Endothelial cell of umbilical vein (primary cell): ENCODE data around the gene AKT3. TPM values are rescaled to one million over a fixed set of nuclear protein-coding genes. Genes with fewer than 3 reads are reported as not detected.

Experiments used
- BruUV-seq: library from RNA; stranded (reverse); fragments of 400-500 nt; replicated peaks from 2 replicates; lab custom pipeline; 2021; lab: Mats Ljungman, UMichigan
- CTCF ChIA-PET: fragments of 300-600, 350-600 bp; sonication (Branson Sonifier 250); formaldehyde crosslinking; loops from one replicate; lab custom pipeline; 2021; ENCODE audit warnings: antibody characterized with exemption, inconsistent platforms; lab: Charles Lee
- POLR2A ChIA-PET: fragments of 300-600, 350-600 bp; sonication (Branson Sonifier 250); formaldehyde crosslinking; loops from one replicate; lab custom pipeline; 2021; ENCODE audit warnings: antibody characterized with exemption, inconsistent platforms; lab: Charles Lee
- DNase-seq: peaks from one replicate; pipeline ENCODE4 v3.0.0-alpha.2; 2011; ENCODE audit warnings: low read depth, low spot score
- FAIRE-seq: peaks from 2 replicates; lab custom pipeline; 2011; peaks lifted over from hg19 to GRCh38; lab: Jason Lieb, UNC
- H2AFZ ChIP-seq: 2 replicates; pipeline ENCODE4 v1.6.0; 2012; ENCODE audit warnings: low read depth, low read length, control low read depth, inconsistent platforms
- H3K27ac ChIP-seq: 2 replicates; pipeline ENCODE4 v1.5.1; 2011; ENCODE audit warnings: low read depth, mild to moderate bottlenecking, control low read depth, low read length, moderate library complexity; ENCODE audit not compliant: insufficient read depth
- H3K27me3 ChIP-seq, 2 experiments: 2 replicates each; pipeline versions ENCODE4 v1.6.0 to v1.6.1; 2011; ENCODE audit warnings: low read length in 2 of 2, mixed read lengths in 1 of 2; ENCODE audit not compliant: control insufficient read depth in 2 of 2, insufficient read depth in 2 of 2
- H3K36me3 ChIP-seq, 2 experiments: 2 replicates in 1 of 2; 3 replicates in 1 of 2; pipeline ENCODE4 v1.5.1; 2011; ENCODE audit warnings: low read length in 2 of 2, mild to moderate bottlenecking in 1 of 2, moderate library complexity in 1 of 2; ENCODE audit not compliant: control insufficient read depth in 2 of 2, insufficient read depth in 2 of 2; ENCODE audit errors: extremely low read depth in 1 of 2
- H3K4me1 ChIP-seq: 3 replicates; pipeline ENCODE4 v1.5.1; 2011; ENCODE audit warnings: mild to moderate bottlenecking, low read length; ENCODE audit not compliant: control insufficient read depth, insufficient read depth; ENCODE audit errors: extremely low read depth
- H3K4me2 ChIP-seq: 2 replicates; pipeline ENCODE4 v1.6.1; 2011; ENCODE audit warnings: low read length, control low read depth, mixed read lengths; ENCODE audit not compliant: insufficient read depth
- H3K4me3 ChIP-seq, 3 experiments: fragments of 200-600 bp in 1 of 3; sonication (generic), shearing (Covaris generic) in 1 of 3; replicated peaks in 1 of 3; 2 replicates each; pipeline ENCODE4 v1.5.1; 2011 to 2016; ENCODE audit warnings: control low read depth in 3 of 3, low read length in 3 of 3, mild to moderate bottlenecking in 2 of 3, inconsistent platforms in 1 of 3, low read depth in 1 of 3, moderate library complexity in 1 of 3; ENCODE audit not compliant: insufficient read depth in 1 of 3
- H3K79me2 ChIP-seq: 2 replicates; pipeline ENCODE4 v1.6.0; 2012; ENCODE audit warnings: low read length, inconsistent platforms; ENCODE audit not compliant: control insufficient read depth, insufficient read depth
- H3K9ac ChIP-seq: replicated peaks from 2 replicates; pipeline ENCODE3; 2011; ENCODE audit warnings: low read length, control low read depth; ENCODE audit not compliant: insufficient read depth; ENCODE audit errors: extremely low read depth
- H3K9me1 ChIP-seq: replicated peaks from 3 replicates; pipeline ENCODE4 v1.6.0; 2011; ENCODE audit warnings: mild to moderate bottlenecking, low read length; ENCODE audit not compliant: control insufficient read depth, insufficient read depth; ENCODE audit errors: extremely low read depth
- H3K9me3 ChIP-seq: replicated peaks from 2 replicates; pipeline ENCODE4 v1.5.1; 2012; ENCODE audit warnings: low read length, inconsistent platforms; ENCODE audit not compliant: control insufficient read depth, insufficient read depth
- H4K20me1 ChIP-seq: replicated peaks from 2 replicates; pipeline ENCODE3; 2011; ENCODE audit warnings: mild to moderate bottlenecking, low read length; ENCODE audit not compliant: control insufficient read depth, insufficient read depth; ENCODE audit errors: extremely low read depth
- FOS ChIP-seq: IDR thresholded peaks from 2 replicates; pipeline ENCODE4 v1.6.1; 2011; ENCODE audit warnings: mild to moderate bottlenecking, low read length, moderate library complexity, borderline replicate concordance; ENCODE audit not compliant: insufficient read depth
- JUN ChIP-seq: IDR thresholded peaks from 2 replicates; pipeline ENCODE4 v1.6.1; 2011; ENCODE audit warnings: borderline replicate concordance, low read depth; ENCODE audit not compliant: insufficient read length, insufficient read depth
- MAX ChIP-seq: IDR thresholded peaks from 2 replicates; pipeline ENCODE4 v1.6.1; 2011; ENCODE audit not compliant: insufficient read depth, insufficient read length
- dilution Hi-C: fragments of 300-500 bp; cut with MboI; formaldehyde crosslinking; loops from one replicate; pipeline ENCODE4 v1.15.0; 2019; ENCODE audit warnings: low sequenced_read_pairs; ENCODE audit not compliant: extremely low pct_ligation_motif_present
- intact Hi-C: fragments of 100-400 bp; cut with micrococcal nuclease; formaldehyde crosslinking; loops from one replicate; pipeline ENCODE4 v1.10.0; 2022
- polyA plus RNA-seq, 4 experiments: library from polyadenylated mRNA; depleted of rRNA in 3 of 4; stranded (reverse) in 3 of 4; unstranded in 1 of 4; fragments of >200 nt; gene quantifications; 2 replicates each; pipeline versions ENCODE4 v1.2.1 to v1.2.3, GENCODE V29; 2011 to 2012; ENCODE audit warnings: missing spikeins in 1 of 4
- total RNA-seq: library from RNA; stranded (reverse); gene quantifications from 2 replicates; pipeline ENCODE4 v1.2.3, GENCODE V29; 2021

AKT3 gene
- total and polyA plus RNA-seq, 2 donors (not counting 3 experiments of a cell fraction or from before 2014, with no cell fraction given) = 20.6 to 97.1 TPM

DNA sequence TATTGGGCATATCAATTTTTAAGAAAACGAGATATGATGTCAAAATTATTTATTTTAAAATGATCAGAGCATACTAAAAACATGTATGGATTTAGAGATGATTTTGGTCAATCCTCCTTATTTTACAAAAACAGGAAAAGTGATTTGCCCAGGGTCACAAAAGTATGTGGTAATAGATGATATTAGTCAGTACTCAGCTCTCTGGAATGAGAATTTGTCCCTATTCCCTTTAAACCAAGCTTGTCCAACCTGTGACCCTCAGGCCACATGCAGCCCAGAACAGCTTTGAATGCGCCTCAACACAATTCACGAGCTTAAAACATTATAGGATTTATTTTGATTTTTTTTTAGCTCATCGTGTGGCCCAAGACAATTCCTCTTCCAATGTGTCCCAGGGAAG is 104.7 kb downstream of the AKT3 start:
- no peak for DNase-seq
- POLR2A ChIA-PET = no interaction called here

DNA sequence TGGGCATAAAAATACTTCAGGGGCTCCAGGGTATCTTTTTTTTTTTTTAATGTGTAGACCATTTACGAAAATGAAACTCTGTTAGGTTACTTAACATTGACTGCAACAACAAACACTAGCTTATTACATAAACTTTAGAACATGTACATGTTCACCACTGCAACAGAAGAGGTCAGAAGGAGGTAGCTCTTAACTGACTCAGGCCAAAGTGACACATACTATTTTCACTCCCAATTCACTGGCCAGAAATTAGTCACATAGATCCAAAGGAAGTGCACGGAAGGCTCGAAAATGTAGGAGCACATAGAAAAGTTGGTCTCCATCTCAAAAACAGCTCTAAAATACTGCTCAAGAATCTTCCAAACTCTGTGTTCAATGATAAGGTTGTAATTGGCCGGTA is 107.2 kb downstream of the AKT3 start:
- Histone ChIP-seq H3K9me3 (no peaks in the 10 kb centered on the region), H3K9ac (no peak overlapping the region), H4K20me1 (peaks cover 2% of the 10 kb centered on the region), H3K4me3 (no peak overlapping the region), H3K79me2 (peaks cover 22% of the 10 kb centered on the region), H3K27me3 (no peaks in the 10 kb centered on the region), H3K27ac (no peak overlapping the region), H2AFZ (no peak overlapping the region), H3K9me1 (no peaks in the 10 kb centered on the region), H3K36me3 (no peaks in the 10 kb centered on the region), H3K4me2 (peak overlapping the region; percentile 23), H3K4me1 (peaks cover 7% of the 10 kb centered on the region)
- POLR2A ChIA-PET = interaction anchor here (0.7 kb wide), 1 partner anchor 89 kb away, joined by 4 read pairs; no protein-coding TSS in a partner anchor
- dilution Hi-C loops = no loop called here
- DNase-seq (peak; percentile 67), FAIRE-seq (peak; percentile 87)
- TF ChIP-seq MAX (no peak), FOS (peak; percentile 69)
- CTCF ChIA-PET = interaction anchor here (0.6 to 1.1 kb wide), 5 partner anchors 10 to 530 kb away, joined by 3 to 5 read pairs (median 3); no protein-coding TSS in a partner anchor
- intact Hi-C loops = loop anchor here (10.0 kb wide), 1 partner anchor 218 kb away; no protein-coding TSS in a partner anchor
- no TSS peak for BruUV-seq

More for the DNA sequence above, 104.7 kb downstream of the AKT3 start:
- Histone ChIP-seq H3K9ac (no peak overlapping the region), H3K36me3 (no peaks in the 10 kb centered on the region), H3K4me1 (peaks cover 7% of the 10 kb centered on the region), H3K79me2 (peaks cover 24% of the 10 kb centered on the region), H3K9me3 (no peaks in the 10 kb centered on the region), H3K27ac (no peak overlapping the region), H3K27me3 (no peaks in the 10 kb centered on the region), H3K4me2 (no peak overlapping the region), H4K20me1 (no peaks in the 10 kb centered on the region), H3K9me1 (no peaks in the 10 kb centered on the region), H2AFZ (no peak overlapping the region), H3K4me3 (no peak overlapping the region)
- dilution Hi-C loops (no loop called here), intact Hi-C loops (loop anchor here (5.0 to 10.0 kb wide), 3 partner anchors 102 to 302 kb away; no protein-coding TSS in a partner anchor)
- CTCF ChIA-PET = interaction anchor here (0.6 to 1.3 kb wide), 4 partner anchors 9 to 402 kb away, joined by 3 to 4 read pairs (median 4); no protein-coding TSS in a partner anchor
- BruUV-seq = no TSS peak
- TF ChIP-seq JUN (peak; percentile 3), MAX (no peak)
- no peak for FAIRE-seq
